HCT116 (cell line): Measurements from ENCODE around the gene SCT. TPM values are rescaled to one million over a fixed set of nuclear protein-coding genes. Genes with fewer than 3 reads are reported as not detected.

Experiments
- ATAC-seq: fragments of 200-7000 bp; cut with Tn5 transposase; 2 replicates; pipeline ENCODE4 v1.9.1; 2020; ENCODE audit warnings: mild to moderate bottlenecking, moderate library complexity
- BruUV-seq: library from RNA; stranded (reverse); fragments of 400-500 nt; replicated peaks from 2 replicates; lab custom pipeline; 2021; lab: Mats Ljungman, UMichigan
- CTCF ChIA-PET: fragments of 300-600 bp; sonication (Branson Sonifier 250); formaldehyde crosslinking; loops from one replicate; lab custom pipeline; 2021; ENCODE audit warnings: antibody characterized with exemption; lab: Charles Lee
- POLR2A ChIA-PET: fragments of 300-600, 350-600 bp; sonication (Branson Sonifier 250); formaldehyde crosslinking; loops from one replicate; lab custom pipeline; 2021; ENCODE audit warnings: antibody characterized with exemption; lab: Charles Lee
- RAD21 ChIA-PET, 2 experiments: fragments of 300-600 bp; sonication (Branson Sonifier 250); formaldehyde crosslinking; loops; one replicate each; lab custom pipeline; 2023; ENCODE audit warnings: low total read pairs in 2 of 2; ENCODE audit not compliant: uncharacterized antibody in 2 of 2, unreplicated experiment in 2 of 2, low non-redundant PET in 1 of 2; lab: Charles Lee
- DNase-seq: peaks from one replicate; pipeline ENCODE4 v3.0.0-alpha.2; 2010; ENCODE audit warnings: low read depth, low spot score
- H2AFZ ChIP-seq: fragments of 200-600 bp; shearing (Covaris generic), sonication (generic); 2 replicates; pipeline ENCODE4 v1.6.1; 2017; ENCODE audit warnings: low read depth, mixed run types, mixed read lengths, antibody characterized with exemption, low read length; ENCODE audit not compliant: poor library complexity, severe bottlenecking
- H3K27ac ChIP-seq: 2 replicates; pipeline ENCODE4 v1.5.1; 2012; ENCODE audit warnings: low read depth, low read length
- H3K27me3 ChIP-seq: fragments of 200-600 bp; sonication (generic); 2 replicates; pipeline ENCODE4 v1.6.1; 2016; ENCODE audit warnings: mixed run types, low read length, mixed read lengths; ENCODE audit not compliant: insufficient read depth
- H3K36me3 ChIP-seq, 2 experiments: fragments of 200-500 bp in 1 of 2; fragments of 200-600 bp in 1 of 2; sonication (Bioruptor generic) in 1 of 2; sonication (generic) in 1 of 2; 2 replicates each; pipeline versions ENCODE4 v1.5.1 to v1.6.1; 2014 to 2016; ENCODE audit warnings: low read length in 2 of 2, inconsistent platforms in 1 of 2, mixed read lengths in 1 of 2, mixed run types in 1 of 2; ENCODE audit not compliant: insufficient read depth in 2 of 2, control insufficient read depth in 1 of 2
- H3K4me1 ChIP-seq, 2 experiments: fragments of 200-600 bp in 1 of 2; sonication (generic) in 1 of 2; 2 replicates each; pipeline versions ENCODE4 v1.5.1 to v1.6.1; 2012 to 2017; ENCODE audit warnings: low read length in 2 of 2, inconsistent platforms in 1 of 2, mild to moderate bottlenecking in 1 of 2, mixed read lengths in 1 of 2, mixed run types in 1 of 2, moderate library complexity in 1 of 2; ENCODE audit not compliant: insufficient read depth in 2 of 2, control insufficient read depth in 1 of 2
- H3K4me2 ChIP-seq: fragments of 200-600 bp; sonication (generic); 2 replicates; pipeline ENCODE4 v1.6.1; 2017; ENCODE audit warnings: mixed run types, low read length, mixed read lengths
- H3K4me3 ChIP-seq, 2 experiments: fragments of 200-600 bp in 1 of 2; sonication (generic) in 1 of 2; replicated peaks in 1 of 2; 2 replicates each; pipeline ENCODE4 v1.5.1; 2011 to 2016; ENCODE audit warnings: low read length in 2 of 2, control low read depth in 1 of 2, low read depth in 1 of 2, mild to moderate bottlenecking in 1 of 2, mixed read lengths in 1 of 2, mixed run types in 1 of 2
- H3K79me2 ChIP-seq: fragments of 200-600 bp; sonication (generic); 2 replicates; pipeline ENCODE4 v1.6.1; 2017; ENCODE audit warnings: mild to moderate bottlenecking, mixed run types, low read length, moderate library complexity, mixed read lengths; ENCODE audit not compliant: insufficient read depth
- H3K9ac ChIP-seq: fragments of 200-600 bp; sonication (generic); 2 replicates; pipeline ENCODE4 v1.6.1; 2016; ENCODE audit warnings: low read length, mixed read lengths
- H3K9me2 ChIP-seq: fragments of 200-600 bp; sonication (generic), shearing (Covaris generic); 2 replicates; pipeline ENCODE4 v1.6.1; 2017; ENCODE audit warnings: mixed run types, mild to moderate bottlenecking, moderate library complexity; ENCODE audit not compliant: insufficient read depth
- H3K9me3 ChIP-seq, 2 experiments: fragments of 200-500 bp in 1 of 2; fragments of 200-600 bp in 1 of 2; sonication (Bioruptor generic) in 1 of 2; sonication (generic) in 1 of 2; 2 replicates each; pipeline ENCODE4 v1.6.1; 2014 to 2017; ENCODE audit warnings: low read length in 2 of 2, mixed read lengths in 2 of 2, inconsistent platforms in 1 of 2, low read depth in 1 of 2, mild to moderate bottlenecking in 1 of 2, mixed run types in 1 of 2, moderate library complexity in 1 of 2; ENCODE audit not compliant: control insufficient read depth in 1 of 2, insufficient read depth in 1 of 2
- H4K20me1 ChIP-seq: fragments of 200-600 bp; sonication (generic), shearing (Covaris generic); 2 replicates; pipeline ENCODE4 v1.6.1; 2017; ENCODE audit warnings: mixed run types, mild to moderate bottlenecking, moderate library complexity; ENCODE audit not compliant: insufficient read depth
- CBX3 ChIP-seq: IDR thresholded peaks from 2 replicates; pipeline ENCODE4 v1.6.1; 2012; ENCODE audit warnings: low read depth
- CEBPB ChIP-seq: IDR thresholded peaks from 2 replicates; pipeline ENCODE4 v1.6.1; 2012; ENCODE audit warnings: low read depth
- EGR1 ChIP-seq: IDR thresholded peaks from 2 replicates; pipeline ENCODE4 v1.6.1; 2012; ENCODE audit warnings: low read depth
- EZH2 ChIP-seq: fragments of 200-600 bp; sonication (generic); IDR thresholded peaks from 2 replicates; pipeline ENCODE4 v1.6.1; 2017; ENCODE audit warnings: antibody characterized with exemption, mixed run types
- EZH2phosphoT487 ChIP-seq: fragments of 200-600 bp; IDR thresholded peaks from 2 replicates; pipeline ENCODE4 v1.6.1; 2018; ENCODE audit warnings: antibody characterized with exemption, borderline replicate concordance
- JUND ChIP-seq: IDR thresholded peaks from 2 replicates; pipeline ENCODE4 v1.6.1; 2012
- POLR2AphosphoS5 ChIP-seq: IDR thresholded peaks from 2 replicates; pipeline ENCODE4 v1.6.1; 2011; ENCODE audit warnings: mild to moderate bottlenecking, low read depth, low read length, moderate library complexity
- RAD21 ChIP-seq: IDR thresholded peaks from 2 replicates; pipeline ENCODE4 v1.6.1; 2012; ENCODE audit warnings: low read depth, mild to moderate bottlenecking
- SIN3A ChIP-seq: IDR thresholded peaks from 2 replicates; pipeline ENCODE4 v1.6.1; 2012; ENCODE audit warnings: low read depth
- SP1 ChIP-seq: IDR thresholded peaks from 2 replicates; pipeline ENCODE4 v1.6.1; 2012; ENCODE audit warnings: low read depth
- TCF7L2 ChIP-seq: IDR thresholded peaks from 2 replicates; pipeline ENCODE4 v1.7.0; 2011; ENCODE audit warnings: borderline replicate concordance, inconsistent platforms; ENCODE audit not compliant: insufficient read depth, insufficient read length; ENCODE audit errors: extremely low read depth
- YY1 ChIP-seq: IDR thresholded peaks from 2 replicates; pipeline ENCODE4 v1.6.1; 2011; ENCODE audit warnings: low read length, low read depth, moderate library complexity, mild to moderate bottlenecking; ENCODE audit not compliant: insufficient replicate concordance; ENCODE audit errors: extremely low read depth
- ZNF274 ChIP-seq: fragments of 200-500 bp; sonication (Bioruptor generic); IDR thresholded peaks from 2 replicates; pipeline ENCODE4 v1.6.1; 2014; ENCODE audit warnings: mild to moderate bottlenecking, low read depth, low read length, inconsistent platforms
- intact Hi-C: fragments of 100-400 bp; cut with micrococcal nuclease; formaldehyde crosslinking; loops from 2 replicates; pipeline ENCODE4 v1.10.0; 2022
- total RNA-seq: library from RNA; stranded (reverse); gene quantifications from one replicate; pipeline ENCODE4 v1.2.1, GENCODE V29; 2021; ENCODE audit not compliant: unreplicated experiment
- TF ChIP-seq, protein P1 (sequence below): IDR thresholded peaks from 2 replicates; pipeline ENCODE4 v1.6.1; 2012
- TF ChIP-seq, protein P2 (sequence below): IDR thresholded peaks from 2 replicates; pipeline ENCODE4 v1.6.1; 2012
- TF ChIP-seq, protein P3 (sequence below): IDR thresholded peaks from 2 replicates; pipeline ENCODE4 v1.6.1; 2011; ENCODE audit warnings: mild to moderate bottlenecking, low read length, moderate library complexity; ENCODE audit not compliant: insufficient replicate concordance; ENCODE audit errors: extremely low read depth
- TF ChIP-seq, protein P4 (sequence below), 3 experiments: fragments of 200-600 bp in 1 of 3; sonication (generic) in 1 of 3; IDR thresholded peaks in 2 of 3; conservative IDR thresholded peaks in 1 of 3; 2 replicates each; pipeline ENCODE4 v1.5.1; 2012 to 2017; ENCODE audit warnings: low read depth in 2 of 3, low read length in 2 of 3, antibody characterized with exemption in 1 of 3, borderline replicate concordance in 1 of 3, control low read depth in 1 of 3, mild to moderate bottlenecking in 1 of 3, mixed read lengths in 1 of 3, mixed run types in 1 of 3, moderate library complexity in 1 of 3; ENCODE audit not compliant: insufficient read depth in 1 of 3

SCT gene
- total RNA-seq, 1 experiment from 2014 or later, result not detected

DNA sequence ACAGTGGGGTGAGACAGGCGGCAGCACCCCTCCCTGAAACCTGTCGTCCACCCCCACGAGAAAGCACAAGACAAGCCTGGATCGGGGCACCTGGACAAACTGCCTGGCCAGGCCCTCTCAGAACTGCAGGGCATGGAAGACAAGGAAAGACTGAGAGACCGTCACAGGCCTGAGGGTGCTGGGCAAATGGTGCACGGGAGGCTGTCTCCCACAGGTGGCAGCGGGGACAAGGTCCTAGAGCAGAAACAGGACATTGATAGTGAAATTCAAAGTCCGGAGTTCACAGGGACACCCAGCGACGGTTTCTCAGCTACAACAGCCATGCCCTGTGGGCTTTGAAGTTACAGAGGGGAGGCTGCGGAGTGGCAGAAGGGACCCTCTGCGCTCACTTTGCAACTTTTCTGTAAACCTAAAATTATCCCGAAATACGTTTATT lies 30.7 kb upstream of the SCT start:
- ChIA-PET RAD21 (no interaction called here), CTCF (no interaction called here), POLR2A (no interaction called here)
- BruUV-seq, result no TSS peak
- Histone ChIP-seq H3K4me2 (no peak overlapping the region), H2AFZ (no peak overlapping the region), H3K9me2 (no peaks in the 10 kb centered on the region), H3K27me3 (no peaks in the 10 kb centered on the region), H3K9me3 (no peaks in the 10 kb centered on the region), H4K20me1 (no peaks in the 10 kb centered on the region), H3K27ac (no peak overlapping the region), H3K4me3 (no peak overlapping the region), H3K9ac (no peak overlapping the region), H3K36me3 (peaks cover 0 to 2% of the 10 kb centered on the region in 2 experiments; a peak in 1 of 4 replicates), H3K79me2 (peaks cover 3% of the 10 kb centered on the region; the same call in 1 of the 2 replicates), H3K4me1 (no peaks in the 10 kb centered on the region)
- TF ChIP-seq CEBPB (no peak), POLR2AphosphoS5 (no peak), EZH2 (no peak)
- DNase-seq (no peak), ATAC-seq (no peak)
- intact Hi-C loops, result no loop called here

DNA sequence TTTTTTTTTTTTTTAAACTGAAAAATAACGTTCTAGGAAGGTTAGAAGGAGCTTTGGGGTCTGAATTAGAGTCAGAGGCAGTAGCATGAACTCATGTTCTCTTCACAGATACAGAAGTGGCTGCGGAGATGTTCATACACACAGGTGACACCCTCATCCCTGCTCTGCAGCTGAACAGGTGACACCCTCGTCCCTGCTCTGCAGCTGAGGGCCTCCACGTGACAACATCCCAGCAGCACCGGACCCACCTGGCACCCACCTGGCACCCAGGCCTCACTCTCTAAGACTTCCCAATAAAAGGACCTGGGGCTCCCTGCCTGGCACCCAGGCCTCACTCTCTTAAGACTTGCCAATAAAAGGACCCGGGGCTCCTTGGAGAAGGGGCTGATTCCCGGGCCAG lies 29.9 kb upstream of the SCT start:
- no peak for ATAC-seq
- no peak for DNase-seq
- Histone ChIP-seq H3K9ac (no peak overlapping the region), H2AFZ (no peak overlapping the region), H3K9me2 (no peaks in the 10 kb centered on the region), H3K27me3 (no peaks in the 10 kb centered on the region), H3K36me3 (peaks cover 0 to 2% of the 10 kb centered on the region in 2 experiments; a peak in 1 of 4 replicates), H3K27ac (no peak overlapping the region), H4K20me1 (no peaks in the 10 kb centered on the region), H3K4me3 (no peak overlapping the region), H3K9me3 (no peaks in the 10 kb centered on the region), H3K4me2 (no peak overlapping the region), H3K79me2 (no peaks in the 10 kb centered on the region)
- no TSS peak for BruUV-seq
- TF ChIP-seq, protein P1, sequence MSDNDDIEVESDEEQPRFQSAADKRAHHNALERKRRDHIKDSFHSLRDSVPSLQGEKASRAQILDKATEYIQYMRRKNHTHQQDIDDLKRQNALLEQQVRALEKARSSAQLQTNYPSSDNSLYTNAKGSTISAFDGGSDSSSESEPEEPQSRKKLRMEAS, result no peak
- TF ChIP-seq POLR2AphosphoS5 (no peak), TCF7L2 (no peak), SIN3A (no peak), CEBPB (no peak), JUND (no peak), EZH2 (no peak), EZH2phosphoT487 (no peak), SP1 (no peak), CBX3 (no peak), EGR1 (no peak), RAD21 (no peak), YY1 (no peak), ZNF274 (no peak)
- TF ChIP-seq, protein P2, sequence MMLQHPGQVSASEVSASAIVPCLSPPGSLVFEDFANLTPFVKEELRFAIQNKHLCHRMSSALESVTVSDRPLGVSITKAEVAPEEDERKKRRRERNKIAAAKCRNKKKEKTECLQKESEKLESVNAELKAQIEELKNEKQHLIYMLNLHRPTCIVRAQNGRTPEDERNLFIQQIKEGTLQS, result no peak
- TF ChIP-seq, protein P3, sequence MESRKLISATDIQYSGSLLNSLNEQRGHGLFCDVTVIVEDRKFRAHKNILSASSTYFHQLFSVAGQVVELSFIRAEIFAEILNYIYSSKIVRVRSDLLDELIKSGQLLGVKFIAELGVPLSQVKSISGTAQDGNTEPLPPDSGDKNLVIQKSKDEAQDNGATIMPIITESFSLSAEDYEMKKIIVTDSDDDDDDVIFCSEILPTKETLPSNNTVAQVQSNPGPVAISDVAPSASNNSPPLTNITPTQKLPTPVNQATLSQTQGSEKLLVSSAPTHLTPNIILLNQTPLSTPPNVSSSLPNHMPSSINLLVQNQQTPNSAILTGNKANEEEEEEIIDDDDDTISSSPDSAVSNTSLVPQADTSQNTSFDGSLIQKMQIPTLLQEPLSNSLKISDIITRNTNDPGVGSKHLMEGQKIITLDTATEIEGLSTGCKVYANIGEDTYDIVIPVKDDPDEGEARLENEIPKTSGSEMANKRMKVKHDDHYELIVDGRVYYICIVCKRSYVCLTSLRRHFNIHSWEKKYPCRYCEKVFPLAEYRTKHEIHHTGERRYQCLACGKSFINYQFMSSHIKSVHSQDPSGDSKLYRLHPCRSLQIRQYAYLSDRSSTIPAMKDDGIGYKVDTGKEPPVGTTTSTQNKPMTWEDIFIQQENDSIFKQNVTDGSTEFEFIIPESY, result no peak
- TF ChIP-seq, protein P4, sequence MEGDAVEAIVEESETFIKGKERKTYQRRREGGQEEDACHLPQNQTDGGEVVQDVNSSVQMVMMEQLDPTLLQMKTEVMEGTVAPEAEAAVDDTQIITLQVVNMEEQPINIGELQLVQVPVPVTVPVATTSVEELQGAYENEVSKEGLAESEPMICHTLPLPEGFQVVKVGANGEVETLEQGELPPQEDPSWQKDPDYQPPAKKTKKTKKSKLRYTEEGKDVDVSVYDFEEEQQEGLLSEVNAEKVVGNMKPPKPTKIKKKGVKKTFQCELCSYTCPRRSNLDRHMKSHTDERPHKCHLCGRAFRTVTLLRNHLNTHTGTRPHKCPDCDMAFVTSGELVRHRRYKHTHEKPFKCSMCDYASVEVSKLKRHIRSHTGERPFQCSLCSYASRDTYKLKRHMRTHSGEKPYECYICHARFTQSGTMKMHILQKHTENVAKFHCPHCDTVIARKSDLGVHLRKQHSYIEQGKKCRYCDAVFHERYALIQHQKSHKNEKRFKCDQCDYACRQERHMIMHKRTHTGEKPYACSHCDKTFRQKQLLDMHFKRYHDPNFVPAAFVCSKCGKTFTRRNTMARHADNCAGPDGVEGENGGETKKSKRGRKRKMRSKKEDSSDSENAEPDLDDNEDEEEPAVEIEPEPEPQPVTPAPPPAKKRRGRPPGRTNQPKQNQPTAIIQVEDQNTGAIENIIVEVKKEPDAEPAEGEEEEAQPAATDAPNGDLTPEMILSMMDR (IDR thresholded peaks at IDR 0.05 in 2 of 3, conservative IDR thresholded peaks at IDR 0.05 in 1 of 3; ENCODE audit: borderline replicate concordance in 1 of 3, insufficient read depth in 1 of 3, low read depth in 2 of 3, low read length in 2 of 3), result no peak
- TF ChIP-seq, all 23 proteins: peak for 0
- ChIA-PET POLR2A (no interaction called here), RAD21 (no interaction called here), CTCF (no interaction called here)
- intact Hi-C loops, result no loop called here
- H3K4me1 ChIP-seq, result no peaks in the 10 kb centered on the region
